HEK293T (cell line): ENCODE measurements around the gene TSPAN18.

Experiments
- CTCF ChIA-PET: fragments of 350-600 bp; formaldehyde crosslinking; extraction: SDS; loops from one replicate; lab custom pipeline; 2021; ENCODE audit warnings: antibody characterized with exemption, inconsistent platforms; lab: Yijun Ruan, JAX
- POLR2A ChIA-PET: fragments of 350-600 bp; formaldehyde crosslinking; extraction: SDS; loops from one replicate; lab custom pipeline; 2020; ENCODE audit warnings: antibody characterized with exemption, inconsistent platforms; lab: Yijun Ruan, JAX
- DNase-seq: peaks from one replicate; pipeline ENCODE4 v3.0.0; 2012; ENCODE audit warnings: mixed read lengths; ENCODE audit errors: extremely low spot score
- ARNT ChIP-seq: fragments of 450-650 bp; IDR thresholded peaks from 2 replicates; pipeline ENCODE4 v1.6.1; 2017; ENCODE audit warnings: mild to moderate bottlenecking
- BHLHE40 ChIP-seq: fragments of 450-650 bp; IDR thresholded peaks from 2 replicates; pipeline ENCODE4 v1.6.1; 2016; ENCODE audit warnings: mild to moderate bottlenecking, moderate library complexity, borderline replicate concordance
- CTBP1 ChIP-seq: fragments of 450-650 bp; IDR thresholded peaks from 2 replicates; pipeline ENCODE4 v1.6.1; 2016; ENCODE audit warnings: borderline replicate concordance
- ELF4 ChIP-seq: fragments of 450-650 bp; IDR thresholded peaks from 2 replicates; pipeline ENCODE4 v1.6.1; 2017; ENCODE audit warnings: antibody characterized with exemption
- FOXA1 ChIP-seq: fragments of 450-650 bp; IDR thresholded peaks from 2 replicates; pipeline ENCODE4 v1.6.1; 2016; ENCODE audit warnings: mild to moderate bottlenecking
- FOXK2 ChIP-seq: fragments of 450-650 bp; IDR thresholded peaks from 2 replicates; pipeline ENCODE4 v1.6.1; 2016; ENCODE audit warnings: mild to moderate bottlenecking
- FOXM1 ChIP-seq: fragments of 450-650 bp; IDR thresholded peaks from 2 replicates; pipeline ENCODE4 v1.6.1; 2017; ENCODE audit warnings: mild to moderate bottlenecking, borderline replicate concordance
- HDGF ChIP-seq: fragments of 450-650 bp; IDR thresholded peaks from 2 replicates; pipeline ENCODE4 v1.6.1; 2017; ENCODE audit warnings: antibody characterized with exemption, borderline replicate concordance
- L3MBTL2 ChIP-seq: fragments of 450-650 bp; conservative IDR thresholded peaks from 2 replicates; pipeline ENCODE4 v1.6.1; 2016; ENCODE audit warnings: mild to moderate bottlenecking
- LEF1 ChIP-seq: fragments of 450-650 bp; IDR thresholded peaks from 2 replicates; pipeline ENCODE4 v1.6.1; 2017; ENCODE audit warnings: mild to moderate bottlenecking, borderline replicate concordance
- NFRKB ChIP-seq: fragments of 450-650 bp; IDR thresholded peaks from 2 replicates; pipeline ENCODE4 v1.6.1; 2016; ENCODE audit warnings: mild to moderate bottlenecking, moderate library complexity
- PKNOX1 ChIP-seq: fragments of 450-650 bp; IDR thresholded peaks from 2 replicates; pipeline ENCODE4 v1.6.1; 2016
- SP1 ChIP-seq: fragments of 450-650 bp; IDR thresholded peaks from 2 replicates; pipeline ENCODE4 v1.6.1; 2017
- SUZ12 ChIP-seq: fragments of 450-650 bp; IDR thresholded peaks from 2 replicates; pipeline ENCODE4 v1.6.1; 2016; ENCODE audit warnings: mild to moderate bottlenecking
- TARDBP ChIP-seq: fragments of 450-650 bp; IDR thresholded peaks from 2 replicates; pipeline ENCODE4 v1.6.1; 2016
- ZNF384 ChIP-seq: fragments of 450-650 bp; IDR thresholded peaks from 2 replicates; pipeline ENCODE4 v1.6.1; 2016

TSPAN18 gene

GRCh38 chr11:44957776-44958564, 231.2 kb downstream of the TSPAN18 start:
- DNase-seq: no peak
- TF ChIP-seq BHLHE40 (no peak), NFRKB (no peak), TARDBP (no peak), CTBP1 (no peak), FOXA1 (no peak), HDGF (no peak), ZNF384 (no peak), FOXM1 (no peak), SUZ12 (no peak), L3MBTL2 (no peak), PKNOX1 (no peak), ARNT (no peak), ELF4 (no peak), LEF1 (no peak), FOXK2 (no peak), SP1 (no peak)
- ChIA-PET POLR2A (no interaction called here), CTCF (interaction anchor here (0.5 to 2.0 kb wide), 3 partner anchors 22 to 150 kb away, joined by 4 to 11 read pairs (median 4); no protein-coding TSS in a partner anchor)

GRCh38 chr11:44959064-44959463, 232.3 kb downstream of the TSPAN18 start:
- ChIA-PET POLR2A (no interaction called here), CTCF (interaction anchor here (2.0 kb wide), 1 partner anchor 23 kb away, joined by 11 read pairs; no protein-coding TSS in a partner anchor)
- no peak for TF ChIP-seq SUZ12
- no peak for TF ChIP-seq FOXA1
- no peak for TF ChIP-seq FOXK2
- no peak for TF ChIP-seq L3MBTL2
- TF ChIP-seq SP1: no peak
- TF ChIP-seq LEF1: no peak
- TF ChIP-seq FOXM1: no peak
- TF ChIP-seq HDGF: no peak
- TF ChIP-seq BHLHE40: no peak
- no peak for DNase-seq

GRCh38 chr11:44960200-44960845, 233.6 kb downstream of the TSPAN18 start:
- POLR2A ChIA-PET: no interaction called here
- DNase-seq: no peak
- TF ChIP-seq ZNF384 (peak; percentile 64; the same call in 1 of the 2 replicates), L3MBTL2 (no peak), SUZ12 (no peak), SP1 (no peak), PKNOX1 (no peak)
- CTCF ChIA-PET: interaction anchor here (1.1 to 2.0 kb wide), 2 partner anchors 16 to 24 kb away, joined by 3 to 11 read pairs; no protein-coding TSS in a partner anchor

GRCh38 chr11:44962464-44962863, 235.7 kb downstream of the TSPAN18 start:
- CTCF ChIA-PET: no interaction called here
- DNase-seq: no peak
- POLR2A ChIA-PET: no interaction called here
- TF ChIP-seq HDGF (no peak), SP1 (no peak), ELF4 (no peak), LEF1 (no peak), L3MBTL2 (no peak), FOXM1 (no peak), FOXK2 (no peak), FOXA1 (no peak), BHLHE40 (no peak), ARNT (no peak)

- ChIA-PET POLR2A (no interaction called here), CTCF (no interaction called here)
- DNase-seq: no peak
- TF ChIP-seq ELF4 (no peak), FOXA1 (no peak), ARNT (no peak), ZNF384 (no peak), L3MBTL2 (no peak), LEF1 (no peak), FOXM1 (no peak), SP1 (no peak), PKNOX1 (no peak), FOXK2 (no peak), CTBP1 (no peak), HDGF (no peak), SUZ12 (no peak)
These were observed 236.4 kb downstream of the TSPAN18 start for GRCh38 chr11:44963136-44963535.

GRCh38 chr11:44963948-44964347, 237.2 kb downstream of the TSPAN18 start:
- ChIA-PET POLR2A (no interaction called here), CTCF (no interaction called here)
- TF ChIP-seq FOXA1: no peak
- no peak for TF ChIP-seq L3MBTL2
- no peak for TF ChIP-seq ELF4
- no peak for TF ChIP-seq ZNF384
- TF ChIP-seq HDGF: no peak
- no peak for TF ChIP-seq LEF1
- no peak for TF ChIP-seq BHLHE40
- TF ChIP-seq FOXK2: no peak
- TF ChIP-seq ARNT: no peak
- TF ChIP-seq TARDBP: no peak
- no peak for TF ChIP-seq NFRKB
- TF ChIP-seq PKNOX1: no peak
- TF ChIP-seq CTBP1: no peak
- no peak for TF ChIP-seq FOXM1
- TF ChIP-seq SP1: no peak
- no peak for TF ChIP-seq SUZ12
- DNase-seq: no peak
